Uterus (tissue), 2 donors: ENCODE results near the gene KLF8.

Experiments used
- POLR2A ChIP-seq, 2 donors: fragments of 450-650 bp; IDR thresholded peaks; one replicate each; pipeline ENCODE4 v1.6.1; 2016; ENCODE audit warnings: antibody characterized with exemption in 2 of 2, mild to moderate bottlenecking in 1 of 2, moderate library complexity in 1 of 2
- TF ChIP-seq, protein P1 (sequence below), 4 experiments: fragments of 200-600 bp in 2 of 4; fragments of 450-650 bp in 2 of 4; sonication (generic) in 2 of 4; IDR thresholded peaks; one replicate each; pipeline ENCODE4 v1.5.1; 2016 to 2019; ENCODE audit warnings: antibody characterized with exemption in 4 of 4, mild to moderate bottlenecking in 2 of 4, moderate library complexity in 1 of 4

DNA sequence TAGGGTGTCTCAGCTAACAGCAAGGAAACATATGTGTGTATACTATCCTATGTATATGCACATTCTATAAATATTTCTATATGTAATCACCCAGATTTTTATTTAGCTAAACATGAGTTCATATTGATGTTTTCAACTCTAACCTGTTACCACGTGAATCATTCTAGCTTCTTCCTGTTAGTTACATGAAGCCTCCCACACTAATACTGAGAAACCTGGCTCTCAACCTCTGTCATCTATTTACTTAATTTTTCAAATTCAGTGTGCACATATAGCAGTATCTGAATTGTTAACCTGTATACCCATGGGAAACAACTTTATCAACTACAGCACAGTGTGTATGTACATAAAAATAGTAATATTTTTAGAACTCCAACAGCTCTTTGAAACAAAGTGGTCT, 57.3 kb downstream of the KLF8 start:
- TF ChIP-seq, protein P1, sequence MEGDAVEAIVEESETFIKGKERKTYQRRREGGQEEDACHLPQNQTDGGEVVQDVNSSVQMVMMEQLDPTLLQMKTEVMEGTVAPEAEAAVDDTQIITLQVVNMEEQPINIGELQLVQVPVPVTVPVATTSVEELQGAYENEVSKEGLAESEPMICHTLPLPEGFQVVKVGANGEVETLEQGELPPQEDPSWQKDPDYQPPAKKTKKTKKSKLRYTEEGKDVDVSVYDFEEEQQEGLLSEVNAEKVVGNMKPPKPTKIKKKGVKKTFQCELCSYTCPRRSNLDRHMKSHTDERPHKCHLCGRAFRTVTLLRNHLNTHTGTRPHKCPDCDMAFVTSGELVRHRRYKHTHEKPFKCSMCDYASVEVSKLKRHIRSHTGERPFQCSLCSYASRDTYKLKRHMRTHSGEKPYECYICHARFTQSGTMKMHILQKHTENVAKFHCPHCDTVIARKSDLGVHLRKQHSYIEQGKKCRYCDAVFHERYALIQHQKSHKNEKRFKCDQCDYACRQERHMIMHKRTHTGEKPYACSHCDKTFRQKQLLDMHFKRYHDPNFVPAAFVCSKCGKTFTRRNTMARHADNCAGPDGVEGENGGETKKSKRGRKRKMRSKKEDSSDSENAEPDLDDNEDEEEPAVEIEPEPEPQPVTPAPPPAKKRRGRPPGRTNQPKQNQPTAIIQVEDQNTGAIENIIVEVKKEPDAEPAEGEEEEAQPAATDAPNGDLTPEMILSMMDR (IDR thresholded peaks at IDR 0.05) = no peak
- no peak for TF ChIP-seq POLR2A (IDR thresholded peaks at IDR 0.05)
